Upper lobe of left lung (tissue), 4 donors: ENCODE results near the gene CMTR1.

ENCODE experiments used
- CTCF ChIP-seq, 6 experiments: fragments of 450-650 bp in 4 of 6; fragments of 200-600 bp in 2 of 6; sonication (generic) in 2 of 6; IDR thresholded peaks; one replicate each; pipeline ENCODE4 v1.5.1; 2016 to 2019; ENCODE audit warnings: antibody characterized with exemption in 6 of 6
- EP300 ChIP-seq, 4 donors: sonication (generic); formaldehyde crosslinking; IDR thresholded peaks; one replicate each; pipeline ENCODE4 v1.5.1; 2017; ENCODE audit warnings: antibody characterized with exemption in 4 of 4, control low read depth in 2 of 4
- POLR2A ChIP-seq, 4 donors: fragments of 450-650 bp; IDR thresholded peaks; one replicate each; pipeline ENCODE4 v1.5.1; 2016 to 2017; ENCODE audit warnings: antibody characterized with exemption in 4 of 4, mild to moderate bottlenecking in 2 of 4
- POLR2AphosphoS5 ChIP-seq, 2 donors: sonication (generic); formaldehyde crosslinking; IDR thresholded peaks; one replicate each; pipeline ENCODE4 v1.5.1; 2017; ENCODE audit warnings: antibody characterized with exemption in 2 of 2

DNA sequence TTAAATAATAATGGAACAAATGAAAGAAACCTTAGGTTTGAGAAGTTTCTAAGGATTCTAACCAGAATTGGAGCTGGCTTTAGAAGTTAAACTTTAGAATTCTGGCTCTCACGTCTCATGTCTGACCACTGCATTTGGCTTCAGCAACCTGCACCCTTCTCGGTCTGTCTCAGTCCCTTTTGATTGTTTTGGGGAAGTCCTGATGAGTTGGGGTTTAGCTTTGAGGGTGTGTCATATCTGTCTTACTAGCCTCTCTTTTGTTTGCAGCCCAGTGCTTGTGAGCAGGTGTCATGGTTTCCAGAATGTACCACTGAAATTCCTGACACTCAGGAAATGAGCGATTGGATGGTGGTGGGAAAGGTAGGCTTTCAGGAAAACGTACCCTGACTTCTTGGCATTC is 17.0 kb downstream of the CMTR1 start:
- TF ChIP-seq POLR2A (IDR thresholded peaks at IDR 0.05) (no peak), CTCF (IDR thresholded peaks at IDR 0.05) (no peak), EP300 (IDR thresholded peaks at IDR 0.05) (no peak), POLR2AphosphoS5 (IDR thresholded peaks at IDR 0.05) (no peak)
